ENCODE results near the gene TXNDC11. TPM values are rescaled to one million over a fixed set of nuclear protein-coding genes. Genes with fewer than 3 reads are reported as not detected.

Gene TXNDC11
- total and polyA plus RNA-seq, 2 experiments from 2014 or later: 6.8 to 12.0 TPM

DNA sequence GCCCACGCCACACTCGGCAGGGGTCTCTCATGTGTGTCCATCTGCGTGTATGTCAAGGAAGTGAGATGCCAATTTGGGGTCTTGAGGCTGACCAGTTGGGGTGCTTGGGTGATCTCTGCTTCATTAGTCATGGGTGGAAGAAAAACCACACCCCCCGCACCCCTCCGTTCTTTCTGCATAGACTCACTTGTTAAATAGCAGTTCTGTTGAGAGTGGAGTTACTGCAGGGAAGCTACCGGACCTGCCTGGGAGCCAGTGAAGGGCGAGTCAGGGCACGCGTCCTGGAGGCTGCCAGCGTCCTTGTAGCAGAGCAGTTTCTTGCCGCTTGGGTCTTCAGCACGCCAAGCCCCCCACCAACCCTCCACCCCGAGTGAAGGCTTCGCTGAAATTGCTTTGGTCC lies 65.9 kb downstream of the TXNDC11 start (continued):
- TF ChIP-seq ZNF462 (CRISPR knock-in tag; IDR thresholded peaks at IDR 0.05) (no peak), EZH2 (IDR thresholded peaks at IDR 0.05; ENCODE audit: low read depth, unreplicated experiment) (no peak), NANOG (IDR thresholded peaks at IDR 0.05; ENCODE audit: borderline replicate concordance) (no peak), CREB1 (CRISPR knock-in tag; IDR thresholded peaks at IDR 0.05; ENCODE audit: low read depth) (no peak), EZH2phosphoT487 (IDR thresholded peaks at IDR 0.05; ENCODE audit: unreplicated experiment) (no peak), POLR2AphosphoS5 (IDR thresholded peaks at IDR 0.05; ENCODE audit: low read depth) (no peak), ETS1 (IDR thresholded peaks at IDR 0.05) (no peak), JUNB (IDR thresholded peaks at IDR 0.05; ENCODE audit: unreplicated experiment) (no peak), STAT1 (IDR thresholded peaks at IDR 0.05; ENCODE audit: unreplicated experiment) (no peak)
- TF ChIP-seq, protein P1, sequence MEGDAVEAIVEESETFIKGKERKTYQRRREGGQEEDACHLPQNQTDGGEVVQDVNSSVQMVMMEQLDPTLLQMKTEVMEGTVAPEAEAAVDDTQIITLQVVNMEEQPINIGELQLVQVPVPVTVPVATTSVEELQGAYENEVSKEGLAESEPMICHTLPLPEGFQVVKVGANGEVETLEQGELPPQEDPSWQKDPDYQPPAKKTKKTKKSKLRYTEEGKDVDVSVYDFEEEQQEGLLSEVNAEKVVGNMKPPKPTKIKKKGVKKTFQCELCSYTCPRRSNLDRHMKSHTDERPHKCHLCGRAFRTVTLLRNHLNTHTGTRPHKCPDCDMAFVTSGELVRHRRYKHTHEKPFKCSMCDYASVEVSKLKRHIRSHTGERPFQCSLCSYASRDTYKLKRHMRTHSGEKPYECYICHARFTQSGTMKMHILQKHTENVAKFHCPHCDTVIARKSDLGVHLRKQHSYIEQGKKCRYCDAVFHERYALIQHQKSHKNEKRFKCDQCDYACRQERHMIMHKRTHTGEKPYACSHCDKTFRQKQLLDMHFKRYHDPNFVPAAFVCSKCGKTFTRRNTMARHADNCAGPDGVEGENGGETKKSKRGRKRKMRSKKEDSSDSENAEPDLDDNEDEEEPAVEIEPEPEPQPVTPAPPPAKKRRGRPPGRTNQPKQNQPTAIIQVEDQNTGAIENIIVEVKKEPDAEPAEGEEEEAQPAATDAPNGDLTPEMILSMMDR (conservative IDR thresholded peaks at IDR 0.05; ENCODE audit: low read depth in 2 of 2): no peak
